ENCODE data around the gene MBNL2. TPM values are rescaled to one million over a fixed set of nuclear protein-coding genes. Genes with fewer than 3 reads are reported as not detected.
A peak's percentile ranks its signal among the peaks of the same experiment; 100 is the strongest.

MBNL2 gene
- total and polyA plus RNA-seq, 2 of the 4 experiments (the other 2 are of a cell fraction): 26.9 to 103 TPM

DNA sequence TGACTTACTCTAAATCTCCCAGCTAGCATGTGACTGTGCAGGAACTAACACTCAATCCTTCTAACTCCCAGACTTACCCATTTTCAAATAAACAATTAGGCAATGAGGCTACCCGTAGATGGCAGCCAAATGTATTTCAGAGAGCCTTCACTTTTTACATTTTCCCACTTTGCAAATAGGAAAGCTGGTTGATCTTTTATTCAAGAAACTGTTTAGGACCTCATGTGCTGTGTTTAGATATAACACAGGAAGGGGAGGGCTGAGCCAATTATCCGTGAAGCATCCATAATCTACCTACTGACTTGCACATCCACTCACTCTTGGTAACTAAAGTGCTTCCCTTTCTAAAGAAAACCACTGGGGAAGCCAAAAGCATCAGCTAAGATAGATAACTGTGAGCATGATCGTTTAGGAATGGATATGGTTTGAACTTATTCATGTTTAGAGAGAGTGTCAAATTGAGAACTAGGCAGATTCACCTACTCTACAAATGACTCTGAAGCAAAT, 33.4 kb downstream of the MBNL2 start:
- peaks cover 37% of the 10 kb centered on the region for H3K9me1 ChIP-seq (ENCODE audit: insufficient read depth, low read length)
- H2BK20ac ChIP-seq (ENCODE audit: low read depth, low read length): peak overlapping the region; percentile 65
- H3K14ac ChIP-seq (replicated peaks; ENCODE audit: low read depth, low read length): peak overlapping the region; percentile 48; the same call in 1 of the 2 replicates
- BruUV-seq (replicated peaks): no TSS peak
- no CpG with 5 or more reads among the region's 3 CpGs for WGBS, 2 experiments (ENCODE audit: extremely low coverage in 2 of 2, insufficient read length in 1 of 2)
- peak overlapping the region; percentile 46 for H3K23ac ChIP-seq (ENCODE audit: low read depth, low read length)
- H3K9ac ChIP-seq (ENCODE audit: low read depth, low read length): peak overlapping the region; percentile 35; the same call in 1 of the 2 replicates
- H3K9me3 ChIP-seq (ENCODE audit: control insufficient read depth, insufficient read depth, low read length): no peaks in the 10 kb centered on the region
- H3K18ac ChIP-seq (ENCODE audit: low read depth, low read length): peak overlapping the region; percentile 76
- H2BK5ac ChIP-seq (ENCODE audit: low read depth, low read length, poor library complexity, severe bottlenecking): peak overlapping the region; percentile 93
- TF ChIP-seq CEBPB (IDR thresholded peaks at IDR 0.05; ENCODE audit: low read depth, low read length) (peak; percentile 70), CHD1 (IDR thresholded peaks at IDR 0.05; ENCODE audit: low read depth, low read length) (no peak), RFX5 (IDR thresholded peaks at IDR 0.05; ENCODE audit: low read depth, low read length) (no peak), POLR2A (IDR thresholded peaks at IDR 0.05; ENCODE audit: low read depth, low read length) (no peak)
- TF ChIP-seq, protein P1, sequence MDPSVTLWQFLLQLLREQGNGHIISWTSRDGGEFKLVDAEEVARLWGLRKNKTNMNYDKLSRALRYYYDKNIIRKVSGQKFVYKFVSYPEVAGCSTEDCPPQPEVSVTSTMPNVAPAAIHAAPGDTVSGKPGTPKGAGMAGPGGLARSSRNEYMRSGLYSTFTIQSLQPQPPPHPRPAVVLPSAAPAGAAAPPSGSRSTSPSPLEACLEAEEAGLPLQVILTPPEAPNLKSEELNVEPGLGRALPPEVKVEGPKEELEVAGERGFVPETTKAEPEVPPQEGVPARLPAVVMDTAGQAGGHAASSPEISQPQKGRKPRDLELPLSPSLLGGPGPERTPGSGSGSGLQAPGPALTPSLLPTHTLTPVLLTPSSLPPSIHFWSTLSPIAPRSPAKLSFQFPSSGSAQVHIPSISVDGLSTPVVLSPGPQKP (IDR thresholded peaks at IDR 0.05; ENCODE audit: borderline replicate concordance, low read depth, low read length): no peak
- H4K91ac ChIP-seq (ENCODE audit: insufficient read depth, low read depth, low read length): peak overlapping the region; percentile 87
- peak overlapping the region; percentile 0 to 68; a peak in 3 of 4 replicates for H4K8ac ChIP-seq (ENCODE audit: low read depth in 2 of 2, low read length in 2 of 2)
- ATAC-seq (ENCODE audit: low read depth): no peak
- intact Hi-C loops (cut with micrococcal nuclease): no loop called here
- peaks cover 26% of the 10 kb centered on the region; the same call in 1 of the 2 replicates for H4K20me1 ChIP-seq (ENCODE audit: insufficient read depth, low read length)
- no peaks in the 10 kb centered on the region for H3K27me3 ChIP-seq (ENCODE audit: control insufficient read depth, insufficient read depth, low read length)
- peaks cover 42% of the 10 kb centered on the region for H3K4me1 ChIP-seq (ENCODE audit: control insufficient read depth, insufficient read depth, low read length)
- peak overlapping the region; percentile 69; the same call in 1 of the 2 replicates for H2AK5ac ChIP-seq (ENCODE audit: low read depth, low read length)
- dilution Hi-C loops (cut with HindIII; ENCODE audit: low sequenced_read_pairs, unreplicated experiment): no loop called here
- no peaks in the 10 kb centered on the region for H3K36me3 ChIP-seq (ENCODE audit: control insufficient read depth, insufficient read depth, low read length)
- in situ Hi-C loops (cut with MboI; ENCODE audit: low sequenced_read_pairs): no loop called here
- peak overlapping the region; percentile 11 for H2AK9ac ChIP-seq (replicated peaks; ENCODE audit: low read depth, low read length, poor library complexity)
- no peak overlapping the region for H3K4me3 ChIP-seq (ENCODE audit: insufficient read depth, low read depth, low read length)
- peak overlapping the region; percentile 24; the same call in 1 of the 2 replicates for H3K56ac ChIP-seq (ENCODE audit: extremely low read depth, insufficient read depth, low read length)
- peak overlapping the region; percentile 51; the same call in 1 of the 2 replicates for H4K5ac ChIP-seq (ENCODE audit: low read depth, low read length)
- H3K27ac ChIP-seq (ENCODE audit: insufficient read depth, low read length): peak overlapping the region; percentile 73
- H3K4ac ChIP-seq (ENCODE audit: low read depth, low read length): peak overlapping the region; percentile 75
- H2AFZ ChIP-seq (replicated peaks; ENCODE audit: low read length, poor library complexity): no peak overlapping the region
- peak; percentile 47 for DNase-seq
- H3K79me1 ChIP-seq (ENCODE audit: low read depth in 1 of 2, low read length in 2 of 2): peaks cover 23 to 63% of the 10 kb centered on the region in 2 experiments
- ChIA-PET CTCF (interaction anchor here (1.0 to 1.2 kb wide), 2 partner anchors 12 to 146 kb away, joined by 3 read pairs; no protein-coding TSS in a partner anchor), POLR2A (ENCODE audit: unreplicated experiment) (no interaction called here)
- peak overlapping the region; percentile 4 for H2BK15ac ChIP-seq (ENCODE audit: low read depth, low read length)
- peak overlapping the region; percentile 49 for H2BK120ac ChIP-seq (ENCODE audit: low read depth, low read length)
- peak overlapping the region; percentile 64 for H3K4me2 ChIP-seq (ENCODE audit: low read depth, low read length)

All from IMR-90 (cell line).